HCT116 (cell line): ENCODE results near the gene MRRF. TPM values are rescaled to one million over a fixed set of nuclear protein-coding genes. Genes with fewer than 3 reads are reported as not detected.

ENCODE experiments used
- ATAC-seq: fragments of 200-7000 bp; cut with Tn5 transposase; 2 replicates; pipeline ENCODE4 v1.9.1; 2020; ENCODE audit warnings: mild to moderate bottlenecking, moderate library complexity
- BruUV-seq: library from RNA; stranded (reverse); fragments of 400-500 nt; replicated peaks from 2 replicates; lab custom pipeline; 2021; lab: Mats Ljungman, UMichigan
- CTCF ChIA-PET: fragments of 300-600 bp; sonication (Branson Sonifier 250); formaldehyde crosslinking; loops from one replicate; lab custom pipeline; 2021; ENCODE audit warnings: antibody characterized with exemption; lab: Charles Lee
- POLR2A ChIA-PET: fragments of 300-600, 350-600 bp; sonication (Branson Sonifier 250); formaldehyde crosslinking; loops from one replicate; lab custom pipeline; 2021; ENCODE audit warnings: antibody characterized with exemption; lab: Charles Lee
- RAD21 ChIA-PET, 2 experiments: fragments of 300-600 bp; sonication (Branson Sonifier 250); formaldehyde crosslinking; loops; one replicate each; lab custom pipeline; 2023; ENCODE audit warnings: low total read pairs in 2 of 2; ENCODE audit not compliant: uncharacterized antibody in 2 of 2, unreplicated experiment in 2 of 2, low non-redundant PET in 1 of 2; lab: Charles Lee
- DNase-seq: peaks from one replicate; pipeline ENCODE4 v3.0.0-alpha.2; 2010; ENCODE audit warnings: low read depth, low spot score
- H2AFZ ChIP-seq: fragments of 200-600 bp; shearing (Covaris generic), sonication (generic); 2 replicates; pipeline ENCODE4 v1.6.1; 2017; ENCODE audit warnings: low read depth, mixed run types, mixed read lengths, antibody characterized with exemption, low read length; ENCODE audit not compliant: poor library complexity, severe bottlenecking
- H3K27ac ChIP-seq: 2 replicates; pipeline ENCODE4 v1.5.1; 2012; ENCODE audit warnings: low read depth, low read length
- H3K27me3 ChIP-seq: fragments of 200-600 bp; sonication (generic); 2 replicates; pipeline ENCODE4 v1.6.1; 2016; ENCODE audit warnings: mixed run types, low read length, mixed read lengths; ENCODE audit not compliant: insufficient read depth
- H3K36me3 ChIP-seq, 2 experiments: fragments of 200-500 bp in 1 of 2; fragments of 200-600 bp in 1 of 2; sonication (Bioruptor generic) in 1 of 2; sonication (generic) in 1 of 2; 2 replicates each; pipeline versions ENCODE4 v1.5.1 to v1.6.1; 2014 to 2016; ENCODE audit warnings: low read length in 2 of 2, inconsistent platforms in 1 of 2, mixed read lengths in 1 of 2, mixed run types in 1 of 2; ENCODE audit not compliant: insufficient read depth in 2 of 2, control insufficient read depth in 1 of 2
- H3K4me1 ChIP-seq, 2 experiments: fragments of 200-600 bp in 1 of 2; sonication (generic) in 1 of 2; 2 replicates each; pipeline versions ENCODE4 v1.5.1 to v1.6.1; 2012 to 2017; ENCODE audit warnings: low read length in 2 of 2, inconsistent platforms in 1 of 2, mild to moderate bottlenecking in 1 of 2, mixed read lengths in 1 of 2, mixed run types in 1 of 2, moderate library complexity in 1 of 2; ENCODE audit not compliant: insufficient read depth in 2 of 2, control insufficient read depth in 1 of 2
- H3K4me2 ChIP-seq: fragments of 200-600 bp; sonication (generic); 2 replicates; pipeline ENCODE4 v1.6.1; 2017; ENCODE audit warnings: mixed run types, low read length, mixed read lengths
- H3K4me3 ChIP-seq, 2 experiments: fragments of 200-600 bp in 1 of 2; sonication (generic) in 1 of 2; replicated peaks in 1 of 2; 2 replicates each; pipeline ENCODE4 v1.5.1; 2011 to 2016; ENCODE audit warnings: low read length in 2 of 2, control low read depth in 1 of 2, low read depth in 1 of 2, mild to moderate bottlenecking in 1 of 2, mixed read lengths in 1 of 2, mixed run types in 1 of 2
- H3K79me2 ChIP-seq: fragments of 200-600 bp; sonication (generic); 2 replicates; pipeline ENCODE4 v1.6.1; 2017; ENCODE audit warnings: mild to moderate bottlenecking, mixed run types, low read length, moderate library complexity, mixed read lengths; ENCODE audit not compliant: insufficient read depth
- H3K9ac ChIP-seq: fragments of 200-600 bp; sonication (generic); 2 replicates; pipeline ENCODE4 v1.6.1; 2016; ENCODE audit warnings: low read length, mixed read lengths
- H3K9me2 ChIP-seq: fragments of 200-600 bp; sonication (generic), shearing (Covaris generic); 2 replicates; pipeline ENCODE4 v1.6.1; 2017; ENCODE audit warnings: mixed run types, mild to moderate bottlenecking, moderate library complexity; ENCODE audit not compliant: insufficient read depth
- H3K9me3 ChIP-seq, 2 experiments: fragments of 200-500 bp in 1 of 2; fragments of 200-600 bp in 1 of 2; sonication (Bioruptor generic) in 1 of 2; sonication (generic) in 1 of 2; 2 replicates each; pipeline ENCODE4 v1.6.1; 2014 to 2017; ENCODE audit warnings: low read length in 2 of 2, mixed read lengths in 2 of 2, inconsistent platforms in 1 of 2, low read depth in 1 of 2, mild to moderate bottlenecking in 1 of 2, mixed run types in 1 of 2, moderate library complexity in 1 of 2; ENCODE audit not compliant: control insufficient read depth in 1 of 2, insufficient read depth in 1 of 2
- H4K20me1 ChIP-seq: fragments of 200-600 bp; sonication (generic), shearing (Covaris generic); 2 replicates; pipeline ENCODE4 v1.6.1; 2017; ENCODE audit warnings: mixed run types, mild to moderate bottlenecking, moderate library complexity; ENCODE audit not compliant: insufficient read depth
- CEBPB ChIP-seq: IDR thresholded peaks from 2 replicates; pipeline ENCODE4 v1.6.1; 2012; ENCODE audit warnings: low read depth
- ELF1 ChIP-seq: IDR thresholded peaks from 2 replicates; pipeline ENCODE4 v1.6.1; 2012; ENCODE audit warnings: low read depth, borderline replicate concordance
- EZH2phosphoT487 ChIP-seq: fragments of 200-600 bp; IDR thresholded peaks from 2 replicates; pipeline ENCODE4 v1.6.1; 2018; ENCODE audit warnings: antibody characterized with exemption, borderline replicate concordance
- FOSL1 ChIP-seq: IDR thresholded peaks from 2 replicates; pipeline ENCODE4 v1.6.1; 2012; ENCODE audit warnings: low read depth
- POLR2A ChIP-seq: IDR thresholded peaks from 2 replicates; pipeline ENCODE4 v1.7.0; 2011; ENCODE audit warnings: borderline replicate concordance; ENCODE audit not compliant: insufficient read depth, insufficient read length; ENCODE audit errors: extremely low read depth
- RAD21 ChIP-seq: IDR thresholded peaks from 2 replicates; pipeline ENCODE4 v1.6.1; 2012; ENCODE audit warnings: low read depth, mild to moderate bottlenecking
- TCF7L2 ChIP-seq: IDR thresholded peaks from 2 replicates; pipeline ENCODE4 v1.7.0; 2011; ENCODE audit warnings: borderline replicate concordance, inconsistent platforms; ENCODE audit not compliant: insufficient read depth, insufficient read length; ENCODE audit errors: extremely low read depth
- YY1 ChIP-seq: IDR thresholded peaks from 2 replicates; pipeline ENCODE4 v1.6.1; 2011; ENCODE audit warnings: low read length, low read depth, moderate library complexity, mild to moderate bottlenecking; ENCODE audit not compliant: insufficient replicate concordance; ENCODE audit errors: extremely low read depth
- ZNF274 ChIP-seq: fragments of 200-500 bp; sonication (Bioruptor generic); IDR thresholded peaks from 2 replicates; pipeline ENCODE4 v1.6.1; 2014; ENCODE audit warnings: mild to moderate bottlenecking, low read depth, low read length, inconsistent platforms
- intact Hi-C: fragments of 100-400 bp; cut with micrococcal nuclease; formaldehyde crosslinking; loops from 2 replicates; pipeline ENCODE4 v1.10.0; 2022
- total RNA-seq: library from RNA; stranded (reverse); gene quantifications from one replicate; pipeline ENCODE4 v1.2.1, GENCODE V29; 2021; ENCODE audit not compliant: unreplicated experiment
- TF ChIP-seq, protein P1 (sequence below): IDR thresholded peaks from 2 replicates; pipeline ENCODE4 v1.6.1; 2012
- TF ChIP-seq, protein P2 (sequence below): IDR thresholded peaks from 2 replicates; pipeline ENCODE4 v1.6.1; 2012; ENCODE audit warnings: low read depth
- TF ChIP-seq, protein P3 (sequence below): IDR thresholded peaks from 2 replicates; pipeline ENCODE4 v1.6.1; 2011; ENCODE audit warnings: mild to moderate bottlenecking, low read length, moderate library complexity; ENCODE audit not compliant: insufficient replicate concordance; ENCODE audit errors: extremely low read depth

The MRRF gene
- total RNA-seq, 1 experiment from 2014 or later, result 88.6 TPM

DNA sequence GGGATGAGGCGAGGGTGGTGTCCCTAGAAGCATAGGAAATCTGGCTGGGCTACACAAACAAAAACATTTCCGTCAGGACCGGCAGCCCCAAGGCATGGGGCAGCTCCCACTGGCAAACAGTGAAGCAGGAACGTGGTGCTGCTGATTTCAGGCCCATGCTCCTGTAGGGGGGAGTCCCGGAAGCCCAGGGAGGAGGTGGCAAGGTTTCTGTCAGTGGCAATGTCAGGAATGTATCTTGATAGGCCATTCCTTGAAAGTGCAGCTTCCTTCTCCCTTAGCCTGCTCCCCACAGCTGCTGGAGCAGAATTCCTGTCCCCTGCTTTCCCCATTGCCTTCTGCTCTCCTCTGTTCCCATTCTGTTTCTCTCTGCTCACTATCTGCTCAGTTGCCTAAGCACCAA is 42.4 kb downstream of the MRRF start:
- no peak overlapping the region for H3K4me3 ChIP-seq
- RAD21 ChIA-PET, result no interaction called here
- no peak overlapping the region for H3K27ac ChIP-seq
- CTCF ChIA-PET, result interaction anchor here (1.0 kb wide), 1 partner anchor 182 kb away, joined by 4 read pairs; no protein-coding TSS in a partner anchor
- peaks cover 51% of the 10 kb centered on the region for H3K79me2 ChIP-seq
- no peak overlapping the region for H2AFZ ChIP-seq
- H4K20me1 ChIP-seq, result no peaks in the 10 kb centered on the region
- H3K4me2 ChIP-seq, result no peak overlapping the region
- no peaks in the 10 kb centered on the region for H3K9me3 ChIP-seq
- H3K9ac ChIP-seq, result no peak overlapping the region
- ATAC-seq, result no peak
- H3K4me1 ChIP-seq, result no peaks in the 10 kb centered on the region
- no peak for DNase-seq
- no peaks in the 10 kb centered on the region for H3K9me2 ChIP-seq
- no TSS peak for BruUV-seq
- TF ChIP-seq CEBPB (no peak), TCF7L2 (no peak), RAD21 (no peak), ZNF274 (no peak), FOSL1 (no peak), ELF1 (no peak), POLR2A (no peak), YY1 (no peak), EZH2phosphoT487 (no peak)
- TF ChIP-seq, protein P1, sequence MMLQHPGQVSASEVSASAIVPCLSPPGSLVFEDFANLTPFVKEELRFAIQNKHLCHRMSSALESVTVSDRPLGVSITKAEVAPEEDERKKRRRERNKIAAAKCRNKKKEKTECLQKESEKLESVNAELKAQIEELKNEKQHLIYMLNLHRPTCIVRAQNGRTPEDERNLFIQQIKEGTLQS, result no peak
- TF ChIP-seq, protein P2, sequence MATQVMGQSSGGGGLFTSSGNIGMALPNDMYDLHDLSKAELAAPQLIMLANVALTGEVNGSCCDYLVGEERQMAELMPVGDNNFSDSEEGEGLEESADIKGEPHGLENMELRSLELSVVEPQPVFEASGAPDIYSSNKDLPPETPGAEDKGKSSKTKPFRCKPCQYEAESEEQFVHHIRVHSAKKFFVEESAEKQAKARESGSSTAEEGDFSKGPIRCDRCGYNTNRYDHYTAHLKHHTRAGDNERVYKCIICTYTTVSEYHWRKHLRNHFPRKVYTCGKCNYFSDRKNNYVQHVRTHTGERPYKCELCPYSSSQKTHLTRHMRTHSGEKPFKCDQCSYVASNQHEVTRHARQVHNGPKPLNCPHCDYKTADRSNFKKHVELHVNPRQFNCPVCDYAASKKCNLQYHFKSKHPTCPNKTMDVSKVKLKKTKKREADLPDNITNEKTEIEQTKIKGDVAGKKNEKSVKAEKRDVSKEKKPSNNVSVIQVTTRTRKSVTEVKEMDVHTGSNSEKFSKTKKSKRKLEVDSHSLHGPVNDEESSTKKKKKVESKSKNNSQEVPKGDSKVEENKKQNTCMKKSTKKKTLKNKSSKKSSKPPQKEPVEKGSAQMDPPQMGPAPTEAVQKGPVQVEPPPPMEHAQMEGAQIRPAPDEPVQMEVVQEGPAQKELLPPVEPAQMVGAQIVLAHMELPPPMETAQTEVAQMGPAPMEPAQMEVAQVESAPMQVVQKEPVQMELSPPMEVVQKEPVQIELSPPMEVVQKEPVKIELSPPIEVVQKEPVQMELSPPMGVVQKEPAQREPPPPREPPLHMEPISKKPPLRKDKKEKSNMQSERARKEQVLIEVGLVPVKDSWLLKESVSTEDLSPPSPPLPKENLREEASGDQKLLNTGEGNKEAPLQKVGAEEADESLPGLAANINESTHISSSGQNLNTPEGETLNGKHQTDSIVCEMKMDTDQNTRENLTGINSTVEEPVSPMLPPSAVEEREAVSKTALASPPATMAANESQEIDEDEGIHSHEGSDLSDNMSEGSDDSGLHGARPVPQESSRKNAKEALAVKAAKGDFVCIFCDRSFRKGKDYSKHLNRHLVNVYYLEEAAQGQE, result no peak
- TF ChIP-seq, protein P3, sequence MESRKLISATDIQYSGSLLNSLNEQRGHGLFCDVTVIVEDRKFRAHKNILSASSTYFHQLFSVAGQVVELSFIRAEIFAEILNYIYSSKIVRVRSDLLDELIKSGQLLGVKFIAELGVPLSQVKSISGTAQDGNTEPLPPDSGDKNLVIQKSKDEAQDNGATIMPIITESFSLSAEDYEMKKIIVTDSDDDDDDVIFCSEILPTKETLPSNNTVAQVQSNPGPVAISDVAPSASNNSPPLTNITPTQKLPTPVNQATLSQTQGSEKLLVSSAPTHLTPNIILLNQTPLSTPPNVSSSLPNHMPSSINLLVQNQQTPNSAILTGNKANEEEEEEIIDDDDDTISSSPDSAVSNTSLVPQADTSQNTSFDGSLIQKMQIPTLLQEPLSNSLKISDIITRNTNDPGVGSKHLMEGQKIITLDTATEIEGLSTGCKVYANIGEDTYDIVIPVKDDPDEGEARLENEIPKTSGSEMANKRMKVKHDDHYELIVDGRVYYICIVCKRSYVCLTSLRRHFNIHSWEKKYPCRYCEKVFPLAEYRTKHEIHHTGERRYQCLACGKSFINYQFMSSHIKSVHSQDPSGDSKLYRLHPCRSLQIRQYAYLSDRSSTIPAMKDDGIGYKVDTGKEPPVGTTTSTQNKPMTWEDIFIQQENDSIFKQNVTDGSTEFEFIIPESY, result no peak
- TF ChIP-seq, all 23 proteins: peak for 0
- intact Hi-C loops, result no loop called here
- POLR2A ChIA-PET, result no interaction called here
- peaks cover 4 to 11% of the 10 kb centered on the region in 2 experiments for H3K36me3 ChIP-seq
- H3K27me3 ChIP-seq, result no peaks in the 10 kb centered on the region
